B cell (primary cell): ENCODE measurements around the gene PITPNB. TPM values are rescaled to one million over a fixed set of nuclear protein-coding genes. Genes with fewer than 3 reads are reported as not detected.

Experiments used
- ATAC-seq: fragments of 200-7000 bp; cut with Tn5 transposase; one replicate; pipeline ENCODE4 v1.10.0; 2021; ENCODE audit warnings: low read depth, mild to moderate bottlenecking, moderate number of reproducible peaks, moderate library complexity
- CTCF ChIA-PET: fragments of 350-600 bp; sonication (Branson Sonifier 250); formaldehyde crosslinking; loops from one replicate; lab custom pipeline; 2021; ENCODE audit warnings: antibody characterized with exemption, inconsistent platforms; lab: Charles Lee
- POLR2A ChIA-PET: fragments of 350-600 bp; sonication (Branson Sonifier 250); formaldehyde crosslinking; loops from one replicate; lab custom pipeline; 2021; ENCODE audit warnings: antibody characterized with exemption; lab: Charles Lee
- DNase-seq: peaks from one replicate; pipeline ENCODE4 v3.0.0; 2013
- H2AFZ ChIP-seq: 2 replicates; pipeline ENCODE4 v1.6.1; 2012; ENCODE audit warnings: mild to moderate bottlenecking, low read depth, low read length; ENCODE audit not compliant: insufficient read depth, poor library complexity, severe bottlenecking
- H3K27ac ChIP-seq, 2 donors: 1 replicate in 1 of 2; 2 replicates in 1 of 2; pipeline ENCODE4 v1.5.1; 2012 to 2013; ENCODE audit warnings: low read length in 2 of 2, mild to moderate bottlenecking in 2 of 2, moderate library complexity in 1 of 2
- H3K27me3 ChIP-seq, 4 experiments: fragments of 200-600 bp in 1 of 4; sonication (generic) in 1 of 4; replicated peaks in 1 of 4; 1 replicate in 2 of 4; 2 replicates in 2 of 4; pipeline versions ENCODE4 v1.6.1 to v1.7.0; 2013 to 2016; ENCODE audit warnings: low read length in 3 of 4, mild to moderate bottlenecking in 2 of 4, mixed read lengths in 1 of 4, moderate library complexity in 1 of 4; ENCODE audit not compliant: insufficient read depth in 4 of 4, control insufficient read depth in 3 of 4; ENCODE audit errors: control extremely low read depth in 1 of 4
- H3K36me3 ChIP-seq, 2 experiments: replicated peaks in 1 of 2; 1 replicate in 1 of 2; 2 replicates in 1 of 2; pipeline versions ENCODE4 v1.6.1 to v1.7.1; 2013; ENCODE audit warnings: low read length in 1 of 2; ENCODE audit not compliant: insufficient read depth in 2 of 2, control insufficient read depth in 1 of 2; ENCODE audit errors: control extremely low read depth in 1 of 2, extremely low read depth in 1 of 2
- H3K4me1 ChIP-seq, 2 donors: fragments of 200-600 bp in 1 of 2; sonication (generic) in 1 of 2; 1 replicate in 1 of 2; 2 replicates in 1 of 2; pipeline versions ENCODE4 v1.5.1 to v1.6.1; 2013 to 2017; ENCODE audit warnings: low read length in 2 of 2; ENCODE audit not compliant: control insufficient read depth in 2 of 2, insufficient read depth in 2 of 2
- H3K4me2 ChIP-seq: replicated peaks from 2 replicates; pipeline ENCODE3; 2012; ENCODE audit warnings: mild to moderate bottlenecking, low read depth, low read length; ENCODE audit not compliant: poor library complexity, severe bottlenecking
- H3K4me3 ChIP-seq, 5 experiments: fragments of 200-600 bp in 1 of 5; sonication (generic) in 1 of 5; 1 replicate in 3 of 5; 2 replicates in 2 of 5; pipeline versions ENCODE4 v1.5.1 to v1.7.0; 2011 to 2016; ENCODE audit warnings: low read length in 4 of 5, mild to moderate bottlenecking in 4 of 5, low read depth in 2 of 5, control low read depth in 1 of 5, moderate library complexity in 1 of 5; ENCODE audit not compliant: insufficient read depth in 1 of 5; ENCODE audit errors: control extremely low read depth in 1 of 5, extremely low read depth in 1 of 5
- H3K79me2 ChIP-seq: fragments of 200-600 bp; sonication (generic); one replicate; pipeline ENCODE4 v1.6.0; 2016; ENCODE audit warnings: low read length; ENCODE audit not compliant: control insufficient read depth, insufficient read depth
- H3K9ac ChIP-seq: fragments of 200-600 bp; sonication (generic); 2 replicates; pipeline ENCODE4 v1.6.1; 2017; ENCODE audit warnings: mild to moderate bottlenecking, low read length, moderate library complexity
- H3K9me3 ChIP-seq, 3 donors: one replicate each; pipeline versions ENCODE4 v1.6.1 to v1.7.1; 2013; ENCODE audit warnings: low read length in 2 of 3; ENCODE audit not compliant: control insufficient read depth in 2 of 3, insufficient read depth in 1 of 3; ENCODE audit errors: control extremely low read depth in 1 of 3
- H4K20me1 ChIP-seq: 2 replicates; pipeline ENCODE4 v1.6.0; 2012; ENCODE audit warnings: mild to moderate bottlenecking, low read length; ENCODE audit not compliant: insufficient read depth, control insufficient read depth, poor library complexity, severe bottlenecking
- H3K27ac Mint-ChIP-seq: one replicate; pipeline ENCODE4 v1.8.0; 2021; ENCODE audit warnings: mixed read lengths
- H3K27me3 Mint-ChIP-seq: one replicate; pipeline ENCODE4 v1.8.0; 2021; ENCODE audit warnings: mixed read lengths
- H3K4me1 Mint-ChIP-seq: one replicate; pipeline ENCODE4 v1.8.0; 2021; ENCODE audit warnings: mixed read lengths
- H3K4me3 Mint-ChIP-seq: one replicate; pipeline ENCODE4 v1.8.0; 2021; ENCODE audit warnings: mixed read lengths
- H3K9me3 Mint-ChIP-seq: one replicate; pipeline ENCODE4 v1.8.0; 2022; ENCODE audit warnings: mixed read lengths; ENCODE audit not compliant: insufficient read depth
- CTCF ChIP-seq: fragments of 200-600 bp; IDR thresholded peaks from one replicate; pipeline ENCODE4 v1.8.0; 2022; ENCODE audit warnings: antibody characterized with exemption, mild to moderate bottlenecking
- EZH2 ChIP-seq: IDR thresholded peaks from 2 replicates; pipeline ENCODE4 v1.6.1; 2012; ENCODE audit warnings: borderline replicate concordance, low read depth, mild to moderate bottlenecking, moderate library complexity, low read length; ENCODE audit not compliant: insufficient read depth, poor library complexity, severe bottlenecking
- WGBS: methylation state at CpG from one replicate; pipeline ENCODE4 v1.1.5; 2013; ENCODE audit warnings: missing lambda C conversion rate; ENCODE audit not compliant: insufficient coverage; 5-methylcytosine and 5-hydroxymethylcytosine counted together
- intact Hi-C: fragments of 100-400 bp; cut with micrococcal nuclease; formaldehyde crosslinking; loops from one replicate; pipeline ENCODE4 v1.10.0; 2022
- polyA plus RNA-seq: library from polyadenylated mRNA; depleted of rRNA; stranded (reverse); fragments of >200 nt; gene quantifications from 2 replicates; pipeline ENCODE4 v1.2.3, GENCODE V29; 2012
- total RNA-seq, 2 donors: library from RNA; stranded (reverse); fragments of 120-200 nt in 1 of 2; gene quantifications; 1 replicate in 1 of 2; 2 replicates in 1 of 2; pipeline versions ENCODE4 v1.2.3 to v1.2.4, GENCODE V29; 2013 to 2022

The PITPNB gene
- total and polyA plus RNA-seq, 2 donors (not counting 1 experiment from before 2014, with no cell fraction given) = 17.5 to 82.3 TPM

- Histone ChIP-seq H3K9ac (no peak overlapping the region), H4K20me1 (no peaks in the 10 kb centered on the region), H3K4me2 (no peak overlapping the region), H3K27me3 (no peaks in the 10 kb centered on the region), H2AFZ (no peak overlapping the region), H3K4me1 (no peaks in the 10 kb centered on the region), H3K79me2 (peaks cover 33% of the 10 kb centered on the region), H3K36me3 (peaks cover 0 to 3% of the 10 kb centered on the region in 2 experiments), H3K9me3 (no peaks in the 10 kb centered on the region), H3K4me3 (no peak overlapping the region), H3K27ac (no peak overlapping the region)
- TF ChIP-seq EZH2 = no peak
- TF ChIP-seq CTCF = no peak
- CTCF ChIA-PET = no interaction called here
- H3K27me3 Mint-ChIP-seq = no peaks in the 10 kb centered on the region
- DNase-seq = no peak
- ATAC-seq = no peak
- WGBS = no CpG with 5 or more reads among the region's 3 CpGs
- H3K4me3 Mint-ChIP-seq = no peak overlapping the region
- H3K27ac Mint-ChIP-seq = no peak overlapping the region
- H3K9me3 Mint-ChIP-seq = no peaks in the 10 kb centered on the region
- POLR2A ChIA-PET = no interaction called here
- no peaks in the 10 kb centered on the region for H3K4me1 Mint-ChIP-seq
- intact Hi-C loops = no loop called here
These were observed 11.4 kb upstream of the PITPNB start for GRCh38 chr22:27930331-27931060.

- no peaks in the 10 kb centered on the region for H3K27me3 ChIP-seq
- H3K4me3 ChIP-seq = no peak overlapping the region
- no peaks in the 10 kb centered on the region for H3K9me3 ChIP-seq
- no peaks in the 10 kb centered on the region for H3K36me3 ChIP-seq
- no peaks in the 10 kb centered on the region for H3K9me3 Mint-ChIP-seq
- no peaks in the 10 kb centered on the region for H3K4me1 Mint-ChIP-seq
- H3K27me3 Mint-ChIP-seq = no peaks in the 10 kb centered on the region
- H3K4me2 ChIP-seq = no peak overlapping the region
- H2AFZ ChIP-seq = no peak overlapping the region
- no peaks in the 10 kb centered on the region for H3K4me1 ChIP-seq
- ChIA-PET CTCF (interaction anchor here (1.4 kb wide), 1 partner anchor 41 kb away, joined by 4 read pairs; no protein-coding TSS in a partner anchor), POLR2A (no interaction called here)
- no peak overlapping the region for H3K27ac Mint-ChIP-seq
- no peaks in the 10 kb centered on the region for H4K20me1 ChIP-seq
- DNase-seq (no peak), ATAC-seq (no peak)
- H3K27ac ChIP-seq = no peak overlapping the region
- no peak overlapping the region for H3K9ac ChIP-seq
- whole genome bisulfite sequencing = no CpG with 5 or more reads among the region's 1 CpG
- no peak overlapping the region for H3K4me3 Mint-ChIP-seq
- peaks cover 29% of the 10 kb centered on the region for H3K79me2 ChIP-seq
- TF ChIP-seq CTCF (no peak), EZH2 (no peak)
- intact Hi-C loops = no loop called here
These were observed 8.6 kb upstream of the PITPNB start for GRCh38 chr22:27927608-27928007.
